Cardiac fibroblast (primary cell): Measurements from ENCODE around the gene UGT1A5.

Source experiments
- DNase-seq, 2 donors: peaks; one replicate each; pipeline versions ENCODE4 v3.0.0 to v3.0.0-alpha.2; 2010; ENCODE audit warnings: low read depth in 2 of 2
- H3K4me3 ChIP-seq, 2 donors: replicated peaks in 1 of 2; 1 replicate in 1 of 2; 2 replicates in 1 of 2; pipeline ENCODE4 v1.5.1; 2011; ENCODE audit warnings: low read depth in 2 of 2, low read length in 2 of 2, mild to moderate bottlenecking in 2 of 2, moderate library complexity in 1 of 2
- TF ChIP-seq, protein P1 (sequence below): IDR thresholded peaks from one replicate; pipeline ENCODE4 v1.5.1; 2011; ENCODE audit warnings: low read depth, mild to moderate bottlenecking, low read length, inconsistent platforms

UGT1A5 gene

DNA sequence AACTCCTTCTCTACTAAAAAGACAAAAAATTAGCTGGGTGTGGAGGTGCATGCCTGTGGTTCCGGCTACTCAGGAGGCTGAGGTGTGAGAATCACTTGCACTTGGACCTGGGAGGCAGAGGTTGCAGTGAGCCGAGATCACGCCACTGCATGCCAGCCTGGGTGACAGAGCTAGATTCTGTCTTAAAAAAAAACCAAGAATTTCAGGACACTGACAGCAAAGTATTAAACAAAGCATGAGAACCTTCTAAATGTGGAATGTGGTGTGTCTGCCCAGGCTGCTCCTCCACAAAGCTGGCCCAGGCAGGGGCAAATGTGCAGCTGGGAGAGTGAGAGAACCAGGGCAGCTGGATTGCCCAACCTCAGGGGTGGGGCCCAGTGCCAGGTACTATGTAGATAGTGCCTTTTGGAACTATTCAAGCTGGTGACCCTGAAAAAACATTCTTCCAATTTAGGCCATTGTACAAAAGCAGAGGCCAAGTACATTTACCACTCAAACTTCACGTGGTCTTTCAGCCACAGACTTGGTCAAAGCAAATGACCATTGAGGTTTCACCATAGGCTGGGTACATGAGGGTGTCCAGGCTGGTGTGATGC is 6.7 kb upstream of the UGT1A5 start:
- TF ChIP-seq, protein P1, sequence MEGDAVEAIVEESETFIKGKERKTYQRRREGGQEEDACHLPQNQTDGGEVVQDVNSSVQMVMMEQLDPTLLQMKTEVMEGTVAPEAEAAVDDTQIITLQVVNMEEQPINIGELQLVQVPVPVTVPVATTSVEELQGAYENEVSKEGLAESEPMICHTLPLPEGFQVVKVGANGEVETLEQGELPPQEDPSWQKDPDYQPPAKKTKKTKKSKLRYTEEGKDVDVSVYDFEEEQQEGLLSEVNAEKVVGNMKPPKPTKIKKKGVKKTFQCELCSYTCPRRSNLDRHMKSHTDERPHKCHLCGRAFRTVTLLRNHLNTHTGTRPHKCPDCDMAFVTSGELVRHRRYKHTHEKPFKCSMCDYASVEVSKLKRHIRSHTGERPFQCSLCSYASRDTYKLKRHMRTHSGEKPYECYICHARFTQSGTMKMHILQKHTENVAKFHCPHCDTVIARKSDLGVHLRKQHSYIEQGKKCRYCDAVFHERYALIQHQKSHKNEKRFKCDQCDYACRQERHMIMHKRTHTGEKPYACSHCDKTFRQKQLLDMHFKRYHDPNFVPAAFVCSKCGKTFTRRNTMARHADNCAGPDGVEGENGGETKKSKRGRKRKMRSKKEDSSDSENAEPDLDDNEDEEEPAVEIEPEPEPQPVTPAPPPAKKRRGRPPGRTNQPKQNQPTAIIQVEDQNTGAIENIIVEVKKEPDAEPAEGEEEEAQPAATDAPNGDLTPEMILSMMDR, result no peak
- peak in 1 of 2 donors; percentile 68 for DNase-seq
- H3K4me3 ChIP-seq, result no peak overlapping the region

DNA sequence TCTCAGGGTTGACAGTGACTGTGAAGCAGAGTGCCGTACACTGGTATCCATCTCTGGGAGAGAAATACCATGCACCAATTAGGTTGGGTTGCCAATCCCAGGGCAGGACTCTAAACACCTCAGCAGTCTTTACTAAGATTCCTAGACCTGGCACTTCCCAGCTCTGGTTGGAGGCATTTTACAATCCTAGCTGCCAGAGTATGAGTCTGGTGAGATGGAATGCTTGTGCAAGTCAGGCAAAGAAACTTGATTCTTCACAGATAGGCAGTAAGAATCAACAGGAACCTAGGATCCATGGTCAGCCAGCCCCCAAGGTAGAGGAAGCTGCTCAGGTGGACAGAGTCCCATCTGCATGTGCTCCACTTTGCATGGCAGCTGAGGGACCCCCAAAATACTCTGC is 6.0 kb upstream of the UGT1A5 start:
- H3K4me3 ChIP-seq, result no peak overlapping the region
- peak; percentile 38 to 62 for DNase-seq
- TF ChIP-seq, protein P1, result no peak

DNA sequence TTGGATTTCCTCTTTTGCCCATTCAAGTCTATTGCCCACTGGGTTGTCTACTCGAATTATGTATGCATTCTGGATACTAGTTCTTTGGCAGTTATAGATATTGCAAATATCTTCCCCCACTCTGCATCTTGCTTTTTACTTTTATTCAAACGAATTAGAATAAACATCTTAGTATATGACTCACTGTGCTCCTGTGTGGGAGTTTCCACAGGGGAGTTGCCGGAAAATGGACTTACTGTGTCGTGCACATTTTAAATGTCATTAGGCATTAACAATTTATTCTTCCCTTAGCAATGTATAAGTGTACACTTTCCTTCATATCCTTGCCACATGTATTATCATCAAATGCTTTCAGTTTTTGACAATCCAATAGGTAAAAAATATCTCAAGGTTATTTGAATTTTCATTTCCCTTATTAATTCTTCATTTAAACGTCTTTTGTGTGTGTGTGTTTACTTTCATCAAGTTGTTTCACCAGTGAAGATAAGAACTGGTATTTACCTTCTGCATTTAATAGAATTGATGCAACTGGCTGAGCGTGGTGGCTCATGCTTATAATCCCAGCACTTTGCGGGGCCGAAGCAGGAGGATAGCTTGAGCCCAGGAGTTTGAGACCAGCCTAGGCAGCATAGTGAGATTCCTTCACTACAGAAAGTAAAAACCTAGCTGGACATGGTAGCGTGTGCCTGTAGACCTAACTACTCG is 4.6 kb upstream of the UGT1A5 start:
- DNase-seq, result peak; percentile 62
- H3K4me3 ChIP-seq, result no peak overlapping the region
- TF ChIP-seq, protein P1, result no peak

DNA sequence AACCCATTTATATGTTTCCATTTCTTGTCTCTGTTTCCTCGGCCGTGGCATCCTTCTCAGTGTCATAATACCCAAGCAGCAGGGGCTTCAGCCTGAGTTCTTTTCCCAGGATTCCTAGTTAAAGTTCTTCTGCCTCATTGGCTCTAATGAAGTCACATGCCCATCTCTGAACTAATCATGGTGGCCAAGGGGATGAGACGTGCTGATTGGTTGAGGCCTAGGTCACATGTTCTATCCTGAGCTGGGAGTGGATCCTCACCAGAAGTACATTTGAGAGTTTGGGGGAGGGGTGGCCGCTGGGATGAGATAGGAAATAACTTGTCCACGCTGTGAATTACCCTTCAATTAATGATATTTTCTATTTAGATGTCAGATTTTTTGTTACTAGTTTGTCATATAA is 3.8 kb upstream of the UGT1A5 start:
- no peak overlapping the region for H3K4me3 ChIP-seq
- TF ChIP-seq, protein P1, result no peak
- no peak for DNase-seq

DNA sequence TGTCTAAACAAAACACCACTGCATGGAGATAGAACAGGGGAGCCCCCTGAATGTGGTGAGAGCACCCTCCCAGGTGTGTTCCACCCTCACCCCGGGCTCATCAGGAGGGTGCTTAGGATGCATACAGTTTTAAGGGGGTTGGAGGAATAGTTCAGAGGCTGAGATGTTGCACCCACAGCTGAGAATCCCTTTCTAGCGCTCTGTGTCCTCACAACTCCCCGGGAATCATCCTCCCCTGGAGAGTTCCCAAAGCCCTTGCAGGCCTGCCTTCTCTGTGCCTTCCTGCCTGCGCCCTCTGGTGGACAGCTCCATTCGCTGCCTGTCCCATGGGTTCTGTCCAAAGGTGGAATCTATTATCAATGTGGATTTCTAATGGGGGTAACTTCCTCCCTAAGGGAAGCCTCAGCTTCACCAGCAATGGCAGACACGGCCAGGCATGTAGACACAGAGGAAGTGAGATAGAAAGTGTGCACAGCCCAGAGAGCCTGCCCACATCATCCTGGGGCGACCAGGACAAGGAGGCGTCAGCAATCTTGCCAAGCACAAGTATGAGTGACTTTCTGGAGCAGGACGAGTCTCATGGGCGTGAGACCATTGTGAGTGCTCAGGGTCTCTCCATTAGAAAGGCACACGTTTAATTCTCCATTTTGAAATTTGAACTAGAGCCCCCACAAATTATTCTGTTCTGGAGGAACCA is 1.2 kb upstream of the UGT1A5 start:
- no peak overlapping the region for H3K4me3 ChIP-seq
- TF ChIP-seq, protein P1, result peak; percentile 95
- peak; percentile 80 to 88 for DNase-seq

DNA sequence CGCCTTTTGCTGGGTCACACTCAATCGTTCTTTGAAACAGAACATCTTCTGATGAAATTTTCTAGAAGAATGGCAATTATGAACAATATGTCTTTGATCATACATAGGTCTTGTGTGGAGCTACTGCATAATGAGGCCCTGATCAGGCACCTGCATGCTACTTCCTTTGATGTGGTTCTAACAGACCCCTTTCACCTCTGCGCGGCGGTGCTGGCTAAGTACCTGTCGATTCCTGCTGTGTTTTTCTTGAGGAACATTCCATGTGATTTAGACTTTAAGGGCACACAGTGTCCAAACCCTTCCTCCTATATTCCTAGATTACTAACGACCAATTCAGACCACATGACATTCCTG is 532 bp downstream of the UGT1A5 start:
- DNase-seq, result no peak
- TF ChIP-seq, protein P1, result no peak
- H3K4me3 ChIP-seq, result no peak overlapping the region
